HEK293 (cell line): ENCODE data around the gene DAAM2.
A peak's percentile ranks its signal among the peaks of the same experiment; 100 is the strongest.

ENCODE experiments used
- CTCF ChIA-PET: fragments of 350-600 bp; formaldehyde crosslinking; extraction: SDS; loops from one replicate; lab custom pipeline; 2021; ENCODE audit warnings: antibody characterized with exemption; lab: Yijun Ruan, JAX
- POLR2A ChIA-PET: fragments of 300-600 bp; formaldehyde crosslinking; extraction: SDS; loops from one replicate; lab custom pipeline; 2020; ENCODE audit warnings: antibody characterized with exemption, inconsistent platforms; lab: Yijun Ruan, JAX
- H3K27ac ChIP-seq: fragments of 200-500 bp; sonication (Bioruptor generic); 2 replicates; pipeline ENCODE4 v1.5.1; 2014; ENCODE audit warnings: low read depth, low read length, control low read depth, inconsistent platforms; ENCODE audit errors: extremely low read depth
- H3K36me3 ChIP-seq, 2 experiments: fragments of 200-500 bp in 1 of 2; sonication (Bioruptor generic) in 1 of 2; 1 replicate in 1 of 2; 2 replicates in 1 of 2; pipeline ENCODE4 v1.5.1; 2014 to 2017; ENCODE audit warnings: inconsistent platforms in 2 of 2, low read length in 2 of 2; ENCODE audit not compliant: control insufficient read depth in 2 of 2, insufficient read depth in 1 of 2
- H3K4me1 ChIP-seq: fragments of 200-500 bp; sonication (Bioruptor generic); 2 replicates; pipeline ENCODE4 v1.5.1; 2014; ENCODE audit warnings: mild to moderate bottlenecking, low read length, inconsistent platforms; ENCODE audit not compliant: control insufficient read depth, insufficient read depth
- H3K4me3 ChIP-seq: 2 replicates; pipeline ENCODE4 v1.5.1; 2011; ENCODE audit warnings: low read depth, mild to moderate bottlenecking, control low read depth, low read length, moderate library complexity
- H3K9me3 ChIP-seq: fragments of 200-500 bp; sonication (Bioruptor generic); 2 replicates; pipeline ENCODE4 v1.5.1; 2014; ENCODE audit warnings: low read depth, low read length, inconsistent platforms; ENCODE audit not compliant: control insufficient read depth, insufficient read depth
- CTCF ChIP-seq: fragments of 450-650 bp; formaldehyde crosslinking; IDR thresholded peaks from 2 replicates; pipeline ENCODE4 v1.5.1; 2016; ENCODE audit warnings: missing biosample characterization, missing genetic modification characterization
- PRDM4 ChIP-seq: fragments of 450-650 bp; formaldehyde crosslinking; IDR thresholded peaks from 2 replicates; pipeline ENCODE4 v1.5.1; 2017; ENCODE audit warnings: missing biosample characterization, missing genetic modification characterization
- RBAK ChIP-seq: fragments of 450-650 bp; formaldehyde crosslinking; IDR thresholded peaks from 2 replicates; pipeline ENCODE4 v1.5.1; 2016; ENCODE audit warnings: missing biosample characterization, missing genetic modification characterization
- ZBTB44 ChIP-seq: fragments of 450-650 bp; IDR thresholded peaks from 2 replicates; pipeline ENCODE4 v1.5.1; 2018; ENCODE audit warnings: missing biosample characterization, mild to moderate bottlenecking, missing genetic modification characterization
- ZNF121 ChIP-seq: fragments of 450-650 bp; formaldehyde crosslinking; IDR thresholded peaks from 2 replicates; pipeline ENCODE4 v1.5.1; 2016; ENCODE audit warnings: missing biosample characterization, missing genetic modification characterization
- ZNF2 ChIP-seq: fragments of 450-650 bp; formaldehyde crosslinking; IDR thresholded peaks from 2 replicates; pipeline ENCODE4 v1.5.1; 2016; ENCODE audit warnings: missing biosample characterization, missing genetic modification characterization
- ZNF335 ChIP-seq: fragments of 450-650 bp; formaldehyde crosslinking; conservative IDR thresholded peaks from 2 replicates; pipeline ENCODE4 v1.5.1; 2016; ENCODE audit warnings: missing biosample characterization, missing genetic modification characterization
- ZNF518A ChIP-seq: fragments of 450-650 bp; formaldehyde crosslinking; conservative IDR thresholded peaks from 2 replicates; pipeline ENCODE4 v1.5.1; 2016; ENCODE audit warnings: low read depth, missing biosample characterization, missing genetic modification characterization
- ZNF530 ChIP-seq: fragments of 450-650 bp; formaldehyde crosslinking; IDR thresholded peaks from 2 replicates; pipeline ENCODE4 v1.5.1; 2016; ENCODE audit warnings: low read depth, missing biosample characterization, missing genetic modification characterization
- ZNF654 ChIP-seq: fragments of 450-650 bp; formaldehyde crosslinking; IDR thresholded peaks from 2 replicates; pipeline ENCODE4 v1.5.1; 2016; ENCODE audit warnings: low read depth, missing biosample characterization, missing genetic modification characterization
- ZNF768 ChIP-seq: fragments of 450-650 bp; formaldehyde crosslinking; IDR thresholded peaks from 2 replicates; pipeline ENCODE4 v1.5.1; 2018; ENCODE audit warnings: missing biosample characterization, mild to moderate bottlenecking, missing genetic modification characterization
- ZNF837 ChIP-seq: fragments of 450-650 bp; formaldehyde crosslinking; IDR thresholded peaks from 2 replicates; pipeline ENCODE4 v1.5.1; 2016; ENCODE audit warnings: missing biosample characterization, missing genetic modification characterization
- ZSCAN23 ChIP-seq: fragments of 450-650 bp; formaldehyde crosslinking; IDR thresholded peaks from 2 replicates; pipeline ENCODE4 v1.5.1; 2016; ENCODE audit warnings: missing biosample characterization, missing genetic modification characterization
- ZXDB ChIP-seq: fragments of 450-650 bp; formaldehyde crosslinking; IDR thresholded peaks from 2 replicates; pipeline ENCODE4 v1.5.1; 2016; ENCODE audit warnings: missing biosample characterization, missing genetic modification characterization

The DAAM2 gene

GRCh38 chr6:39790772-39791171, 1.4 kb upstream of the DAAM2 start:
- CTCF ChIA-PET: interaction anchor here (0.6 to 1.4 kb wide), 3 partner anchors 75 to 429 kb away, joined by 3 to 4 read pairs (median 3); no protein-coding TSS in a partner anchor
- Histone ChIP-seq H3K27ac (no peak overlapping the region), H3K36me3 (no peaks in the 10 kb centered on the region), H3K4me3 (no peak overlapping the region), H3K4me1 (0 out of 2 replicates have a peak, but pooled peaks cover 6% of the 10 kb centered on the region), H3K9me3 (no peaks in the 10 kb centered on the region)
- POLR2A ChIA-PET: no interaction called here
- TF ChIP-seq ZNF2 (tag by site-specific recombination) (no peak), ZSCAN23 (tag by site-specific recombination) (no peak), ZNF335 (tag by site-specific recombination) (no peak), PRDM4 (tag by site-specific recombination) (no peak), ZBTB44 (tag by site-specific recombination) (no peak), ZNF768 (tag by site-specific recombination) (no peak), RBAK (tag by site-specific recombination) (no peak), ZXDB (tag by site-specific recombination) (no peak), ZNF530 (tag by site-specific recombination) (no peak)

GRCh38 chr6:39791311-39791710, 865 bp upstream of the DAAM2 start:
- TF ChIP-seq ZNF768 (tag by site-specific recombination) (0 out of 2 replicates have a peak, but pooled peaks have one; percentile 5), ZNF121 (tag by site-specific recombination) (no peak), ZNF518A (tag by site-specific recombination) (no peak), ZNF837 (tag by site-specific recombination) (no peak), CTCF (tag by site-specific recombination) (peak; percentile 39; the same call in 1 of the 2 replicates), ZNF335 (tag by site-specific recombination) (0 out of 2 replicates have a peak, but pooled peaks have one; percentile 90), ZNF654 (tag by site-specific recombination) (peak; percentile 23; the same call in 1 of the 2 replicates)
- H3K4me3 ChIP-seq: no peak overlapping the region
- no peak overlapping the region for H3K27ac ChIP-seq
- 0 out of 2 replicates have a peak, but pooled peaks cover 6% of the 10 kb centered on the region for H3K4me1 ChIP-seq
- POLR2A ChIA-PET: no interaction called here
- CTCF ChIA-PET: interaction anchor here (0.6 to 1.4 kb wide), 7 partner anchors 23 to 112 kb away, joined by 3 to 9 read pairs (median 3); no protein-coding TSS in a partner anchor
- H3K9me3 ChIP-seq: no peaks in the 10 kb centered on the region
- no peaks in the 10 kb centered on the region for H3K36me3 ChIP-seq
